SU-DHL-6 (cell line): ENCODE results near the gene GORASP1.

ENCODE experiments used
- CTCF ChIP-seq: fragments of 200-600 bp; sonication (generic); IDR thresholded peaks from one replicate; pipeline ENCODE4 v1.5.1; 2017; ENCODE audit warnings: antibody characterized with exemption, mild to moderate bottlenecking, low read length, moderate library complexity; ENCODE audit not compliant: insufficient read depth, poor library complexity, severe bottlenecking
- EZH2phosphoT487 ChIP-seq: fragments of 200-600 bp; sonication (generic), shearing (Covaris generic); conservative IDR thresholded peaks from 2 replicates; pipeline ENCODE4 v1.6.1; 2018; ENCODE audit warnings: mild to moderate bottlenecking, antibody characterized with exemption, low read length, moderate library complexity, mixed read lengths

- TF ChIP-seq CTCF (no peak), EZH2phosphoT487 (no peak)
These were observed 30.1 kb upstream of the GORASP1 start for GRCh38 chr3:39137435-39137936.
